Fibroblast of skin of left quadriceps (primary cell): Measurements from ENCODE around the gene GALNT1.

Source experiments
- DNase-seq, 2 experiments: peaks; one replicate each; pipeline ENCODE4 v3.0.0-alpha.2; 2013; ENCODE audit warnings: low read depth in 2 of 2

Gene GALNT1

GRCh38 chr18:35618289-35618688 lies 36.7 kb downstream of the GALNT1 start:
- DNase-seq, result no peak

DNA sequence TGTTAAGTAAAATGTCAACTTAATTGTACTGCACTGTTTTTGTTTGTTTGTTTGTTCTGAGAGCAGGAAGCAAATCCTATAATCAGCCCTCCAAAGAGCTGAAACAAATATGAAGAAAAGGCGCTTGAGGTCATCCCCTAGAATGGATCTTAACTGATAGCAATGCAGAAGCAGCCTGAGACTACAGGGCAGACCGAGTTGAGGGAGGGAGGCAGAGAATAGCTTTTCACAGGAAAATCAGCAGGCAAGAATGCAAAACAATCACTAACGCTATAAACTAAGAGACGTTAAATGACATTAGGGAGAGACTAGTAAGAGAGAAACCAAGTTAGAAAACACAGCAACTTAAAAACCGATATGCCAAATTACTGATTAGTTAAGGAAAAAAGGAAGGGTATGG lies 37.2 kb downstream of the GALNT1 start:
- no peak for DNase-seq

DNA sequence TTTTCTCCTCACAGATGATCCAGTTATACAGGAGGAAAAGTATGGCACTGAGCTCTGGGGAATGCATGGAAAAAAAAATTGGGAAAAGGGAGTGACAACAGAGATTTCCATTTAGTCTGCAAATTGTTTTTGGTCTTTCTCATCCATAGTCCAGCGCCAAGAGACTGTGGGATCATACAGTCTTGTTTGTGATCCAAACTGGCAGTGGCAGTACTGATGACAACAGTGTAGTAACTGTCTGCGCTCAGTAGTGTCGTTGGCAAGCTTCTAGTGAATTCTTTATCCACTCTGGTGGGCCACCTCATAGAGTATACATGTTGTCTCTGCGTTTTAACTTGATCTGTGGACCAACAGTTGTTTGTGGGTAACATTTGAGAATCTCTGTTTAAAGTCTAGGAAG lies 37.9 kb downstream of the GALNT1 start:
- no peak for DNase-seq

DNA sequence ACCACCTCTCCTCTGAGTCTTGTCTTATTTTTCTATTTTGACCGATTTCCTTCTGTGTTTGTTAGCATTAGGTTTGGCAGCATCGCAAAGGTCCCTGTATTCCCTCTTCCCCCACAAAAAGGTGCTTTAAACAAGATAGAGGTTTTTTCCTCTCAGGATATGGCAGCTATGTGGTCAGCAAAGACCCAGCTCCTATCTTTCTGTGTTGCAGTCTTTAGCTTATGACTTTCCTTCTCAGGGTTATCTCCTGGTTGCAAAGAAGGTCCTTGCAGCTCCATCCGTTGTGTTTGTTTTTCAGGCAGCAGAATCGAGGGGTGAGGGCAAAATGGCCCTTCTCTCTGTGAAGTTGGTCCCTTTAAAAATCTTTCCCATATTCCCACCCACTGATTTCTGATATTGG lies 38.4 kb downstream of the GALNT1 start:
- no peak for DNase-seq

DNA sequence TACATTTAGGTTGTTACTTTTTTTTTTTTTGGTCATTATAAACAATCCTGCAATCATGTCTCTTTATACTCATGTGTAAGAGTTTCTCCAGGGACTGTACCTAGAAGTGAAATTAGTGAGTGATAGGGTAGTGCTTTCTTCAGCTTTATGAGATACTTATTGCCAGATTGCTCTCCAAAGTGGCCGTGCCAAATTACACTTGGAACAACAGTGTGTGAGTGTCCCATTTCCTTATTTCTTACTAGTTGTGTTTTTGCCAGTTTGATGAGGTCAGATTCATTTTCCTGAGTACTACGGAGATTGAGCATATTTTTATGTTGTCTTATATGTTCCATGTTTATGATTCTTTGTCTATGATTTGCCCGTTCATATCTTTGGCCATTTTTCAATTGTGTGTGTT lies 39.2 kb downstream of the GALNT1 start:
- DNase-seq, result no peak

DNA sequence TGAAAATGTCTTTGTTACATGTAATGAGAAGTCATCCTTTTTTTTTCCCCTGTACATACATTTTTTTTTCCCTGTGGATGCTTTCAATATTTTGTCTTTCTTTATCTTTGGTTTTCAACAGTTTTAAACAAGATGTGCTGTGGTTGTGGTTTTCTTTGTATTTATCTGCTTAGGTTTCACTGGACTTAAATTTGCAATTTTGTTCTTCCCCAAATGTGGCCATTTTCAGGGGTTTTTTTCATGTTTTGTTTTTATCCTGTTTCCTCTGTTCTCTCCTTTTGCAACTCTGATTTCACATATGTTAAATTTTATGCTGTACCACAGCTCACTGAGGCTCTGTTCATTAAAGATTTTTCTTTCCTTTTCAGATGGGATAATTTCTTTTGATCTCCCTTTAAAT lies 41.7 kb downstream of the GALNT1 start:
- no peak for DNase-seq

- DNase-seq, result no peak
Observed at GRCh38 chr18:35624146-35624545, 42.6 kb downstream of the GALNT1 start.

GRCh38 chr18:35625232-35625631 lies 43.7 kb downstream of the GALNT1 start:
- no peak for DNase-seq

- no peak for DNase-seq
Observed at GRCh38 chr18:35633761-35634160, 52.2 kb downstream of the GALNT1 start.

DNA sequence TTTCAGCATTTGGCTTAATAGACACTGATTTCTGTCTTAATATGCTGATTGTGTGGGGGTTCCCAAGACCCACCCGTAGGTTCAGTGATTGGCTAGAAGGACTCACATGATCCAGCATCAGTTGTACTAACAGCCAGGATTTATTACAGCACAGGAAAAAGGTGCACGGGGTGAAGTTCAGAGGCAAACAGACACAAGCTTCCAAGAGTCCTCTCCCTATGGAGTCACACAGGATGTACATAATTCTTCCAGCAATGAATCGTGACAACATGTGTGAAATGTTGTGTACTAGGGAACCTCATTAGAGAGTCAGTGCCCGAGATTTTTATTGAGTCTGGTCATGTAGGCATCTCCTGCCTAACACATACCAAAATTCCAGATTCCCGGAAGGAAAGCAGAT lies 52.8 kb downstream of the GALNT1 start:
- DNase-seq, result peak; percentile 9 to 10

DNA sequence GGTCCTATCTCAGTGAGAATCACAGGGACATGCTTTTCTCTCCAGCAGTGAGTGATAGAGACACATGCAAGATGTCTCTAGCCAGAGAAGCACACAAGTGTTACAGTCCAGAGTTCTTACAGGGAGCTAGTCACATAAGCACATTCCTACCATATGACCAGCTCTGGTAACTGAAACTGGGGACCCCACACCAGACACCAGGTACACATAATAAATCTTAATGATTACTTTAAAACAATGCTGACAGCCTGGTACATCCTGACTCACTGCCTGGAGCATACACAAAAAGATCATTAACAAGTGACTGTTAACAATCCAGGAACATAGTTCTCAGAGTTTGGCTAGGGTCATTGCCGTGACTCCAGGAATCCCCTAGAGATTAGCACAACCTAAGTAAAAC lies 53.6 kb downstream of the GALNT1 start:
- DNase-seq, result peak; percentile 30 to 34

GRCh38 chr18:35637227-35637626 lies 55.7 kb downstream of the GALNT1 start:
- no peak for DNase-seq

DNA sequence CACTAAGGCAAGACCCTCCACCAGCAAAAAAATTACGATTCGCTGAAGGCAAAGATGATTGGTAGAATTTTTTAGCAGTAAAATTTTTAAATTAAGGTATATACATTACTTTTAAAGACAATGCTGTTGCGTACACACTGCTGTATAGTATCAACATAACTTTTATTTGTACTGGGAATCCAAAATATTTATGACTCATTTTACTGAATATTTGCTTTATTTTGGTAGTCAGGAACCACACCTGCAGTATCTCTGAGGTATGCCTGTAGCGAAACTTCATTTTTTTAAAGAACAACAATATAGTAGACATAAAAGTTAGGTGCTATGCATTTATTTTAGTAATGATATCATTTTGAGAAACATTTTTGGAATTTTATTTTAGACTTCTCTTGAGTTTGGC lies 57.8 kb downstream of the GALNT1 start:
- DNase-seq, result no peak

- DNase-seq, result no peak
Observed at GRCh38 chr18:35641467-35641866, 59.9 kb downstream of the GALNT1 start.

DNA sequence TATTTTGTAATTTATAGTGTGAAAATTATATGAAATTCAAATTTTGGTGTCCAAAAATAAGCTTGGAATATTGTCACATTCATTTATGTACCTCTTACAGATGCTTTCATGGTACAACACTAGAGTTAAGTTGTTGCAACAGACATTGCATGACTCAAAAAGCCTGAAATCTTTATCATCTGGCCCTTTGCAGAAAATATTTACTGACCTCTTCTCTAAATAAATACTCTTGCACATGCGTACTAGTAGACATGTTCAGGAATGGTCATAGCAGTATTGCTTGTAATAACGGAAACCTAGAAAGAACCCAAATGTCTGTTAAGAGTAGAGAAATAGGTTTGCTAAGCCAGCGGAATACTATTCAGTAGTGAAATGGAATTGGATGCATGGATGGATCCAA lies 60.4 kb downstream of the GALNT1 start:
- DNase-seq, result no peak

- no peak for DNase-seq
Observed at GRCh38 chr18:35642802-35643201, 61.3 kb downstream of the GALNT1 start.

GRCh38 chr18:35646449-35646848 lies 64.9 kb downstream of the GALNT1 start:
- DNase-seq, result no peak

GRCh38 chr18:35653392-35654135 lies 72.0 kb downstream of the GALNT1 start:
- DNase-seq, result no peak

DNA sequence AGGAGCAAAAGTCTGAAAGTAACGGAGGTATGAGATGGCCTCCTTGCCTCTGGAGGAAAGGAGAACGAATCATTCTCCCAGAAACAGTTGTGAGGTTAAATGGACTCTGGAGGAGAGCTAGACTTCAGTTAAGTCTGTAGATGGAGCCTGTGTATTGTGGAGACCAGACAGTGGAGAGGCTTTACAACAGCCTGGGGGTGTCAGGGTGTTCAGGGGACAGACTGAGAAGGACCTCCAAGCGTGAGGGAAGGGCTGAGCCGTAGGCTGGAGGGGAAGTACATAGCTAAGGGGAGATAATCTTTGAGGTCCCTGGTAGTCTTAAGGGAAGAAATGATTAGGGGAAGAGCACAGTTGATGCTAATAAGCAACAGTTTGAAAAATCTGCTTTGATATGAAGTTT lies 76.6 kb downstream of the GALNT1 start:
- no peak for DNase-seq

GRCh38 chr18:35661483-35662146 lies 80.1 kb downstream of the GALNT1 start:
- no peak for DNase-seq

DNA sequence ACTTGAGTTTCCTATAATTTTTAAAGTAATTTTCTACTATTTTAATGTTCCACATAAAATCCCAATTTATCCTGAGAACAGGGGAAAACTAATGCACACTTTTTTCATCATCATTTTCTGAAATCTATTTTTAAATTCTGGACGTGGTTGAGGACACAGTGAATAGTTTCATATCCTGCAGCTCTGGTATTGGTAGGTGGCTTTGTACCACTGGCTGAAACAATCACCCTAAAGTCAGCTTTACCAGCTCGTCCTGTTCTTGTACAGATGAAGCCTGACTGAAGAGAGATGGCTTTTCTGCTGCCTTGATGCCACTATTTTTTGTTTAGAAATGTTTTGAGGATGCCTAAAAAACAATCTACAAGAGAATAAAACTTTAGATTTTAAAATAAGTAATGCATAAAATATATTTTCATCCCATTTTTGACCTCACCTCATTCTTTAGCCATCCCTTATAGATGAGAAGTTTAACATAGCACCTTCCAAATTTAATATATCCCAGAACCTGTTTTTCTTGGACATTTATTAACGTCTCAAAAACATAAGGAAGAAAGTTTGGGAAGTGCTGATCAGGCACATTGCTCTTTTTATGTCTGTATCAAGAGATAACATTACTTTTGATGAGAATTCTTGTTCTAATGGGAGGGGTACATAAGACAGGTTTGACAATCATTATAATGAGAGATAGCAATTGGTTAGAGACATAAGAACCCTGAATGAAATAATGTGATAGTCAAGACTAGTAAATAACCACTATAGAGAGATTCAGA lies 80.9 kb downstream of the GALNT1 start:
- no peak for DNase-seq

DNA sequence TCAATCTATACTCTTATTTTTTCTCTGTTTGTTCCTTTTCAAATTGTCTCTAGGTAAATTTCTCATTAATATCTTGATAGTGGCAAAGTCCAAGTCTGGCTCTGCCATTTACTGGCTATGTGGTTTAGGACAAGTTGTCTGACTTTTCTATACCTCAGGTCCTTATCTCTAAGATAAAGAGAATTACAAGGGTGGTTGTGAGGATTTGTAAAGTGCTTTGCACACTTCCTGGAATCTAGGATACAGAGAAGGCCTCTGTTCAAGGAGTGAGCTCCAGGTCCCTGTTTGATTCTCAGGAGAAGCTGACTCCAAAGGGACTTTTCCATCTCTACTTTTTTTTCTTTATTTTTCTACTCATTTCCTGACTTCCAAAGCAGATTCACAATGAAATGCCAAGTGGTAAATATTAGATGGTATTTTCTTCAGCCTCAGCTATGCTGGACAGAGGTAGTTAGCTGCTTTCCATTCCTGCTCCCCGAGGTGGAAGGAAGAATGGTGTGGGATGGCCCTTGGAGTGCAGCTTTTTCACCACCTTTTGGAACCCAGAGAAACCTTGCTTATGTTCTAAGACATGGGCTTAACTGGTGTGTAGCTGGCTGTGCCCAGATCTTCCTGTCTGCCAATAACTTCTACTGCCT lies 90.5 kb downstream of the GALNT1 start:
- DNase-seq, result no peak
